Ectodermal cell (in vitro differentiated cells): ENCODE results near the gene PRKD2.

ENCODE experiments used
- H3K27ac ChIP-seq: 2 replicates; pipeline ENCODE4 v1.7.0; 2013; ENCODE audit warnings: mild to moderate bottlenecking, low read depth, low read length; ENCODE audit not compliant: insufficient read depth, poor library complexity, severe bottlenecking
- H3K27me3 ChIP-seq: 2 replicates; pipeline ENCODE4 v1.7.0; 2013; ENCODE audit warnings: mild to moderate bottlenecking, low read length; ENCODE audit not compliant: insufficient read depth, control insufficient read depth, poor library complexity, severe bottlenecking
- H3K36me3 ChIP-seq: one replicate; pipeline ENCODE4 v1.7.0; 2013; ENCODE audit warnings: low read length; ENCODE audit not compliant: control insufficient read depth, insufficient read depth
- H3K4me1 ChIP-seq: one replicate; pipeline ENCODE4 v1.7.0; 2013; ENCODE audit warnings: low read length; ENCODE audit not compliant: control insufficient read depth, insufficient read depth
- H3K4me3 ChIP-seq: 2 replicates; pipeline ENCODE4 v1.7.0; 2013; ENCODE audit warnings: low read depth, low read length, control low read depth; ENCODE audit not compliant: insufficient read depth
- H3K9me3 ChIP-seq: 2 replicates; pipeline ENCODE4 v1.7.0; 2013; ENCODE audit warnings: mild to moderate bottlenecking, low read length, moderate library complexity; ENCODE audit not compliant: control insufficient read depth
- WGBS, 2 experiments: methylation state at CpG; one replicate each; pipeline ENCODE4 v1.1.7; 2013; ENCODE audit warnings: missing lambda C conversion rate in 2 of 2; 5-methylcytosine and 5-hydroxymethylcytosine counted together

Gene PRKD2

GRCh38 chr19:46661735-46662592 lies 55.0 kb downstream of the PRKD2 start:
- Histone ChIP-seq H3K9me3 (no peaks in the 10 kb centered on the region), H3K27me3 (peaks cover 23% of the 10 kb centered on the region), H3K36me3 (no peaks in the 10 kb centered on the region), H3K4me3 (no peak overlapping the region), H3K27ac (peak overlapping the region; percentile 95), H3K4me1 (peaks cover 28% of the 10 kb centered on the region)
- WGBS, 2 experiments: 11 to 14% methylated on average over 19 of the region's 19 CpGs

- 0 to 1% methylated on average over 61 of the region's 61 CpGs for WGBS, 2 experiments
- Histone ChIP-seq H3K9me3 (no peaks in the 10 kb centered on the region), H3K36me3 (no peaks in the 10 kb centered on the region), H3K27ac (peak within 1 kb of the TSS; percentile 95), H3K4me1 (peaks cover 28% of the 10 kb centered on the region), H3K27me3 (peaks cover 23% of the 10 kb centered on the region), H3K4me3 (peak within 1 kb of the TSS; percentile 60)
Measured at GRCh38 chr19:46661020-46661731, 55.7 kb downstream of the PRKD2 start, which contains the start of gene DACT3. DACT3 (minus strand) TSS chr19:46661182; CDS start chr19:46661064, 118 bp downstream.

GRCh38 chr19:46660551-46661019 lies 56.3 kb downstream of the PRKD2 start:
- Histone ChIP-seq H3K4me3 (peak overlapping the region; percentile 60), H3K27me3 (peaks cover 23% of the 10 kb centered on the region), H3K9me3 (no peaks in the 10 kb centered on the region), H3K27ac (no peak overlapping the region), H3K4me1 (peaks cover 28% of the 10 kb centered on the region), H3K36me3 (no peaks in the 10 kb centered on the region)
- 0% methylated on average over 40 of the region's 40 CpGs for WGBS, 2 experiments

GRCh38 chr19:46660008-46660517 lies 56.9 kb downstream of the PRKD2 start:
- WGBS, 2 experiments: 3 to 4% methylated on average over 14 of the region's 14 CpGs
- no peaks in the 10 kb centered on the region for H3K36me3 ChIP-seq
- H3K27ac ChIP-seq: no peak overlapping the region
- no peaks in the 10 kb centered on the region for H3K9me3 ChIP-seq
- H3K4me1 ChIP-seq: peaks cover 28% of the 10 kb centered on the region
- peak overlapping the region; percentile 60 for H3K4me3 ChIP-seq
- peaks cover 23% of the 10 kb centered on the region for H3K27me3 ChIP-seq

GRCh38 chr19:46659151-46660007 lies 57.5 kb downstream of the PRKD2 start:
- H3K4me3 ChIP-seq: peak overlapping the region; percentile 60
- no peaks in the 10 kb centered on the region for H3K36me3 ChIP-seq
- H3K27me3 ChIP-seq: peaks cover 23% of the 10 kb centered on the region
- peaks cover 31% of the 10 kb centered on the region for H3K4me1 ChIP-seq
- H3K9me3 ChIP-seq: no peaks in the 10 kb centered on the region
- 1% methylated on average over 25 to 28 of the region's 28 CpGs for WGBS, 2 experiments
- no peak overlapping the region for H3K27ac ChIP-seq

- Histone ChIP-seq H3K36me3 (no peaks in the 10 kb centered on the region), H3K27ac (no peak overlapping the region), H3K27me3 (peaks cover 25% of the 10 kb centered on the region), H3K9me3 (no peaks in the 10 kb centered on the region), H3K4me1 (peaks cover 34% of the 10 kb centered on the region), H3K4me3 (no peak overlapping the region)
- WGBS, 2 experiments: 91 to 97% methylated on average over 4 to 5 of the region's 5 CpGs
Measured at GRCh38 chr19:46656541-46656940, 60.4 kb downstream of the PRKD2 start.

- Histone ChIP-seq H3K27ac (no peak overlapping the region), H3K4me3 (no peak overlapping the region), H3K27me3 (peaks cover 29% of the 10 kb centered on the region), H3K4me1 (peaks cover 24% of the 10 kb centered on the region), H3K36me3 (no peaks in the 10 kb centered on the region), H3K9me3 (no peaks in the 10 kb centered on the region)
- 25 to 28% methylated on average over 13 to 16 of the region's 16 CpGs for WGBS, 2 experiments
Measured at GRCh38 chr19:46654621-46655152, 62.2 kb downstream of the PRKD2 start.

- Histone ChIP-seq H3K27me3 (peaks cover 53% of the 10 kb centered on the region), H3K27ac (no peak overlapping the region), H3K36me3 (no peaks in the 10 kb centered on the region), H3K4me3 (no peak overlapping the region), H3K4me1 (peaks cover 11% of the 10 kb centered on the region), H3K9me3 (no peaks in the 10 kb centered on the region)
- 94 to 95% methylated on average over 7 of the region's 7 CpGs for WGBS, 2 experiments
Measured at GRCh38 chr19:46650445-46650844, 66.5 kb downstream of the PRKD2 start.
